Omental fat pad (tissue), 4 donors: ENCODE data around the gene LCN6. TPM values are rescaled to one million over a fixed set of nuclear protein-coding genes. Genes with fewer than 3 reads are reported as not detected.
"Not testable (repeated sequence)": the region's sequence is repeated elsewhere in the genome, so short reads cannot be mapped to it uniquely, and the experiment has no call there.

Experiments
- ATAC-seq: fragments of 150-250 bp; one replicate; pipeline ENCODE4 v1.9.1; 2016; ENCODE audit warnings: mild to moderate bottlenecking, moderate library complexity; ENCODE audit not compliant: low FRiP score
- DNase-seq: peaks from one replicate; pipeline ENCODE4 v3.0.0-alpha.2; 2019; ENCODE audit warnings: low spot score
- CTCF ChIP-seq, 3 donors: fragments of 450-650 bp; IDR thresholded peaks; one replicate each; pipeline ENCODE4 v1.5.1; 2016 to 2017; ENCODE audit warnings: antibody characterized with exemption in 3 of 3, mild to moderate bottlenecking in 3 of 3, moderate library complexity in 2 of 3
- total RNA-seq, 4 donors: library from RNA; depleted of rRNA; stranded (reverse); fragments of >200 nt; gene quantifications; one replicate each; pipeline ENCODE4 v1.1.0, GENCODE V29; 2016

LCN6 gene
- total RNA-seq, 4 donors from 2014 or later: 5.0 to 24.1 (median 9.0) TPM

DNA sequence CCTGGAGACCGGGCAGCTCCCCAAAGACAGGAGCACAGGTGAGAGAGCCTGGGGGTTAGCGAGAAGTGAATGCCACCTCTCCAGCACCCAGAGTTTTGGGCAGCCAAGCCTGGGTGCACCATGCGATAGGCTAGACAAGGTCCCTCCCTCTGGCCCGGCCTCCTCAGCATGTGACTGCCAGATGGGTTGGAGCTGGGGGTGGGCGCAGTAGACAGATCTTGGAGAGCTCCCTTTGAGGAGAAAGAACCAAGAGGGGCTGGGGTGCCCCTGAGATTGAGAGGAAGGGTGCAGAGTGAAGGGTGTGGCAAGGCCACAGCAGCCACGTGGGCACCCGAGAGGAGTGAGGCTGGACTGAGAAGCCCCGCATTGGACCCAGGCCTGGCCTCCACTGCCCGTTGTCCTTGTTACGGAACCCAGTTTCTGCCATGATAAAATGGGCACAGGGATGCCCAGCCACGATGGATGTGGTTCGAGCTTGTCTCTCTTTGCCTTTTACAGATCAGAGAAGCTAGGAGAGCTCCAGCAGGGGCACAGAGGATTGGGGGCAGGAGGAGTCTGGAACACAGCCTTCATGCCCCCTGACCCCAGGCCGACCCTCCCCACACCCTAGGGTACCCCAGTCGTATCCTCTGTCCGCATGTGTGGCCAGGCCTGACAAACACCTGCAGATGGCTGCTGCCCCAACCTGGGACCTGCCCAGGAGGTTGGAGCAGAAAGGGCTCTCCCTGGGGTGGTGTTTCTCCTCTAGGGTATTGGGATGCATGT is 44.2 kb upstream of the LCN6 start:
- TF ChIP-seq CTCF (IDR thresholded peaks at IDR 0.05): no peak
- DNase-seq (no peak), ATAC-seq (no peak)

DNA sequence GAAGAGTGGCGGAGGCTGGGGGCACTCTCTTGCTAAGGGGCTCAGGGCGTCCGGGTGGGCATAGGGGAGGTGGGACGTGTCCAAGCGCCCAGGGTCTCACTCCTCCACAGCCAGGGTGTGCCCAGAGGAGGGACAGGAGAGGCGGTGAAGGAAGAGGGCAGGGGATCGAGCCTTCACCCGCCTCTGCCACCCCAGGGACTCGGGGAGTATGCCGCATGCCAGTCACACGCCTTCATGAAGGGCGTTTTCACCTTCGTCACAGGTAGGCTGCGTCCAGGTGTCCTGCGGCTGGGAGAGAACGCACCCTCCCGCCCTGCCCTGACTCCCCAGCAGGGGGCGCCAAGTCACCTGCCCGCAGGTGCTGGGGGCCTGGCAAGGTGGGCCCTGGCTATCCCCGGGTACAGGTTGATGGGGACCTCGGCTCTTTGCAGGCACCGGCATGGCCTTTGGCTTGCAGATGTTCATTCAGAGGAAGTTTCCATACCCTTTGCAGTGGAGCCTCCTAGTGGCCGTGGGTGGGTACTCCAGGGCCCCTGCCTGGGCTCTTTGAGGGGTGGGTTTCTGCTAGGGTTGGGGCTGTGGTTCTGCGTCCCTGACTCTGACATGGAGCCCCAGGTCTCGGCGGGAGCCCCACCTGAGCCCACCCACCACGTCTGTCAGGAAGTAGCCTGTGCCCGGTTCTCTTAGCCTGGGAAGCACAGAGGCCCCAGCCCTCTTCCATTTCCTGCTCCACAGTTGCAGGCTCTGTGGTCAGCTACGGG is 43.4 kb upstream of the LCN6 start:
- peak; percentile 17 for ATAC-seq
- no peak for DNase-seq
- TF ChIP-seq CTCF (IDR thresholded peaks at IDR 0.05): peak in 2 of 3 donors; percentile 39 to 78

DNA sequence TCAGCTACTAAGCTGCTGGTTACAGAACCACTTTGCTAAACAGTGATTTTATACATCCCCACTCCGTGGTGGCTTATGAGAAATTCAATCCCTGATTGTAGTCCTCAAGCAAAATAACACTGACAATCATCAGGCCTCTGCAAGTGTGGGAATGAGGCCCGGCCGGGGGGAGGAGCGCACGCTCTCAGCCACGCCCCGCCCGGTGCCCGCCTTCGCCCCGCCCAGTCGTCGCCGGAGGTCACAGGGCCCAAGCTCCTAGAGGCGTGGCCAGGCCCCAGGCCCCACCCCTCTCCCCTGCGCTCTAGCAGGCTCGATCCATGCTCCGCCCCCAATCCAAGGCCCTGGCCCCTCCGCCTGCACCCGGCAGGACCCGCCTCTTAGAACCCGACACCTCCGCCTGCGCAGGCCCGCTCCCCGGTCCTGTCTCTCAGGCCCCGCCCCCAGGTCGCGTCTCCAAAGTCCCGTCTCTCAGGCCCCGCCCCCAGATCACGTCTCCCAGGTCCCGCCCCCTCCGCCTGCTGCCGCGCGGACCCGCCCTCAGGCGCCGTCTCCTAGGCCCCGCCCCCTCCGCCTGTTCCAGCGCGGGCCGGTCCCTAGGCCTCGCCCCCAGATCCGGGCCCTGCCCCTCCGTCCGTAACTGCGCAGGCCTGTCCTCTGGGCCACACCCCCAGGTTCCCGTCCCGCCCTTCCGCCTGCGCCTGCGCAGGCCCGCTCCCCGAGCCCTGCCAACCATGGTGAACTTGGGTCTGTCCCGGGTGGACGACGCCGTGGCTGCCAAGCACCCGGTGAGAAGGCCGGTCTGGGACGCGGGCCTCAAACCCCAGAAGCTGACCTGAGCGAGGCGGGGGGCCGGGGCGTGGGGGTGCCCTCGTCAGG is 42.6 kb upstream of the LCN6 start, which contains the start of gene TMEM141:
Gene TMEM141 (plus strand): TSS at position 705 of the 876 bp plus-strand sequence. CDS start 27 bp downstream, at position 732.
- ATAC-seq (peak; percentile 98), DNase-seq (peak; percentile 99)
- TF ChIP-seq CTCF (IDR thresholded peaks at IDR 0.05): no peak

DNA sequence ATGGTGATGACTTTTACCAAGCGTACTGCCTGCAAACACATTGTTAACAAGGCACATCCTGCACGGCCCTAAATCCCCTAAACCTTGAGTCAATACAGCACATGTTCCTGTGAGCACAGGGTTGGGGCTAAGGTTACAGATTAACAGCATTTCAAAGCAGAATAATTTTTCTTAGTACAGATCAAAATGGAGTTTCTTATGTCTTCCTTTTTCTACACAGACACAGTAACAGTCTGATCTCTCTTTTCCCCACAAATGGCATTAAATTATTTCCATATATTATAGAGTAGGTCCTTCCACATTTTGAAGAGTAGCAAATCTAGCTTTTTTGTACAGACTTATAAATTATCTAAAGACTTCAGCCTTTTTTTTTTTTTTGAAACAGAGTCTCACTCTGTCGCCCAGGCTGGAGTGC is 41.2 kb upstream of the LCN6 start:
- TF ChIP-seq CTCF (IDR thresholded peaks at IDR 0.05): no peak
- no peak for ATAC-seq
- DNase-seq: no peak

- not testable (repeated sequence) for DNase-seq, ATAC-seq
These were observed 40.6 kb upstream of the LCN6 start for GRCh38 chr9:136788644-136789522.

- DNase-seq: peak; percentile 51
- no peak for ATAC-seq
- peak in 2 of 3 donors; percentile 26 to 40 for TF ChIP-seq CTCF (IDR thresholded peaks at IDR 0.05)
These were observed 39.5 kb upstream of the LCN6 start for GRCh38 chr9:136787690-136788400.

GRCh38 chr9:136786983-136787382 is 38.7 kb upstream of the LCN6 start:
- not testable (repeated sequence) for DNase-seq, ATAC-seq
